Vagina (tissue), 2 donors: ENCODE results near the gene CFAP299. TPM values are rescaled to one million over a fixed set of nuclear protein-coding genes. Genes with fewer than 3 reads are reported as not detected.
"Not testable (repeated sequence)": the region's sequence is repeated elsewhere in the genome, so short reads cannot be mapped to it uniquely, and the experiment has no call there.

ENCODE experiments used
- DNase-seq, 2 donors: peaks; one replicate each; pipeline ENCODE4 v3.0.0-alpha.2; 2017; ENCODE audit errors: extremely low spot score in 2 of 2
- H3K27ac ChIP-seq: fragments of 200-600 bp; sonication (generic); one replicate; pipeline ENCODE4 v1.5.1; 2019
- H3K27me3 ChIP-seq: fragments of 200-600 bp; sonication (generic); one replicate; pipeline ENCODE4 v1.5.1; 2019
- H3K36me3 ChIP-seq, 2 donors: fragments of 200-600 bp; sonication (generic); one replicate each; pipeline ENCODE4 v1.5.1; 2017 to 2019
- H3K4me1 ChIP-seq: fragments of 200-600 bp; sonication (generic); one replicate; pipeline ENCODE4 v1.5.1; 2019
- H3K4me3 ChIP-seq, 2 donors: fragments of 200-600 bp; sonication (generic); 1 replicate in 1 of 2; 2 replicates in 1 of 2; pipeline ENCODE4 v1.5.1; 2016 to 2019
- H3K9me3 ChIP-seq: fragments of 200-600 bp; sonication (generic); one replicate; pipeline ENCODE4 v1.5.1; 2019
- CTCF ChIP-seq, 3 experiments: fragments of 450-650 bp in 2 of 3; fragments of 200-600 bp in 1 of 3; sonication (generic) in 1 of 3; IDR thresholded peaks; one replicate each; pipeline ENCODE4 v1.5.1; 2017 to 2019; ENCODE audit warnings: antibody characterized with exemption in 3 of 3, mild to moderate bottlenecking in 2 of 3, moderate library complexity in 2 of 3
- POLR2A ChIP-seq, 2 donors: fragments of 450-650 bp; IDR thresholded peaks; one replicate each; pipeline ENCODE4 v1.6.1; 2017; ENCODE audit warnings: antibody characterized with exemption in 2 of 2, mild to moderate bottlenecking in 2 of 2, moderate library complexity in 2 of 2
- POLR2AphosphoS5 ChIP-seq, 2 donors: sonication (generic); formaldehyde crosslinking; IDR thresholded peaks; one replicate each; pipeline ENCODE4 v1.9.0; 2017; ENCODE audit warnings: antibody characterized with exemption in 2 of 2, mild to moderate bottlenecking in 2 of 2, low read depth in 1 of 2; ENCODE audit not compliant: insufficient read depth in 1 of 2
- intact Hi-C: fragments of 100-400 bp; cut with DNase I; formaldehyde crosslinking; loops from one replicate; pipeline ENCODE4 v1.15.1; 2023
- total RNA-seq: library from RNA; depleted of rRNA; stranded (reverse); fragments of >200 nt; gene quantifications from one replicate; pipeline ENCODE4 v1.2.3, GENCODE V29; 2016

CFAP299 gene
- total RNA-seq = not detected

- TF ChIP-seq POLR2A (IDR thresholded peaks at IDR 0.05) (no peak), POLR2AphosphoS5 (IDR thresholded peaks at IDR 0.05; ENCODE audit: insufficient read depth in 1 of 2, low read depth in 1 of 2) (no peak), CTCF (IDR thresholded peaks at IDR 0.05) (no peak)
- H3K4me3 ChIP-seq = peak within 1 kb of the TSS; percentile 45 to 51
- no peaks in the 10 kb centered on the region for H3K27me3 ChIP-seq
- no peak within 1 kb of the TSS for H3K27ac ChIP-seq
- DNase-seq = no peak
- no peaks in the 10 kb centered on the region for H3K9me3 ChIP-seq
- intact Hi-C loops = no loop called here
- H3K4me1 ChIP-seq = peaks cover 11% of the 10 kb centered on the region
- no peaks in the 10 kb centered on the region for H3K36me3 ChIP-seq
Measured at GRCh38 chr4:80335554-80336358, at the start of gene CFAP299. CFAP299 (plus strand) TSS chr4:80335730.

- TF ChIP-seq POLR2AphosphoS5 (IDR thresholded peaks at IDR 0.05; ENCODE audit: insufficient read depth in 1 of 2, low read depth in 1 of 2) (no peak), POLR2A (IDR thresholded peaks at IDR 0.05) (no peak), CTCF (IDR thresholded peaks at IDR 0.05) (no peak)
- Histone ChIP-seq H3K9me3 (no peaks in the 10 kb centered on the region), H3K4me1 (no peaks in the 10 kb centered on the region), H3K4me3 (no peak overlapping the region), H3K27ac (no peak overlapping the region), H3K27me3 (no peaks in the 10 kb centered on the region), H3K36me3 (no peaks in the 10 kb centered on the region)
- no peak for DNase-seq
- intact Hi-C loops = no loop called here
Measured at GRCh38 chr4:80286451-80286850, 49.1 kb upstream of the CFAP299 start.

GRCh38 chr4:80290665-80291064, 44.9 kb upstream of the CFAP299 start:
- DNase-seq, intact Hi-C loops, H3K4me1 ChIP-seq, H3K27me3 ChIP-seq, H3K4me3 ChIP-seq, H3K27ac ChIP-seq, H3K36me3 ChIP-seq, H3K9me3 ChIP-seq: not testable (repeated sequence)

- H3K27me3 ChIP-seq = no peaks in the 10 kb centered on the region
- no peak overlapping the region for H3K27ac ChIP-seq
- H3K4me3 ChIP-seq = no peak overlapping the region
- H3K4me1 ChIP-seq = no peaks in the 10 kb centered on the region
- TF ChIP-seq CTCF (IDR thresholded peaks at IDR 0.05) (no peak), POLR2A (IDR thresholded peaks at IDR 0.05) (no peak), POLR2AphosphoS5 (IDR thresholded peaks at IDR 0.05; ENCODE audit: insufficient read depth in 1 of 2, low read depth in 1 of 2) (no peak)
- DNase-seq = no peak
- intact Hi-C loops = no loop called here
- H3K36me3 ChIP-seq = no peaks in the 10 kb centered on the region
- H3K9me3 ChIP-seq = no peaks in the 10 kb centered on the region
Measured at GRCh38 chr4:80294206-80294605, 41.3 kb upstream of the CFAP299 start.

- no peaks in the 10 kb centered on the region for H3K9me3 ChIP-seq
- no peaks in the 10 kb centered on the region for H3K4me1 ChIP-seq
- H3K27me3 ChIP-seq = no peaks in the 10 kb centered on the region
- intact Hi-C loops = no loop called here
- no peak for TF ChIP-seq POLR2AphosphoS5 (IDR thresholded peaks at IDR 0.05; ENCODE audit: insufficient read depth in 1 of 2, low read depth in 1 of 2)
- no peak for TF ChIP-seq CTCF (IDR thresholded peaks at IDR 0.05)
- no peak for TF ChIP-seq POLR2A (IDR thresholded peaks at IDR 0.05)
- no peak overlapping the region for H3K4me3 ChIP-seq
- H3K27ac ChIP-seq = no peak overlapping the region
- no peaks in the 10 kb centered on the region for H3K36me3 ChIP-seq
- DNase-seq = no peak
Measured at GRCh38 chr4:80295336-80295735, 40.2 kb upstream of the CFAP299 start.
